HG02970 (cell line): Measurements from ENCODE around the gene PADI2.

Source experiments
- ATAC-seq: cut with Tn5 transposase; IDR thresholded peaks from one replicate; pipeline ENCODE4 v1.9.1; 2021; ENCODE audit warnings: mild to moderate bottlenecking, moderate library complexity, moderate number of reproducible peaks; ENCODE audit not compliant: unreplicated experiment, low FRiP score

PADI2 gene

GRCh38 chr1:17061486-17061885 lies 57.8 kb downstream of the PADI2 start:
- no peak for ATAC-seq

DNA sequence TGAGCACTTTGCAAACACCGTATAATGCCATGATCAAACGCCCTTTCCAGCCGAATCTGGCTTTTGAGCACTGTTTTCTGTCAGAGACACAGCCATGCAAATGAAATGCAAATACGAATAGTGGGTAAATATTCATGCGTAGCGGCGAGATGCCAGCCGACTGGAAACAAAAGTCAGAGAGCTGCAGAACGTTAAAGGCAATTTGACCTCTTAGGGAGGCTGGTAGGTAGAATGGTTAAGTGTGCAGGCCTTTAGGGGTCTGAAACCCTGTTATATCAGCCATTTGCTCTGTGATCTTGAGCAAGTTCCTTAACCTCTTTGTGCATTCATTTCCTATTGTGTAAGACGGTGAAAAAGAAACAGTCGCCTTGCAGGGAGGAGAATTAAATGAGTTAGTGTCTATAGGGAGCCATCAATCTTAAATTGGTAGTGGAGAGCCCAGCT lies 58.9 kb downstream of the PADI2 start:
- no peak for ATAC-seq

GRCh38 chr1:17059391-17060305 lies 59.6 kb downstream of the PADI2 start:
- no peak for ATAC-seq

- ATAC-seq: no peak
Measured at GRCh38 chr1:17056551-17056950, 62.7 kb downstream of the PADI2 start.

DNA sequence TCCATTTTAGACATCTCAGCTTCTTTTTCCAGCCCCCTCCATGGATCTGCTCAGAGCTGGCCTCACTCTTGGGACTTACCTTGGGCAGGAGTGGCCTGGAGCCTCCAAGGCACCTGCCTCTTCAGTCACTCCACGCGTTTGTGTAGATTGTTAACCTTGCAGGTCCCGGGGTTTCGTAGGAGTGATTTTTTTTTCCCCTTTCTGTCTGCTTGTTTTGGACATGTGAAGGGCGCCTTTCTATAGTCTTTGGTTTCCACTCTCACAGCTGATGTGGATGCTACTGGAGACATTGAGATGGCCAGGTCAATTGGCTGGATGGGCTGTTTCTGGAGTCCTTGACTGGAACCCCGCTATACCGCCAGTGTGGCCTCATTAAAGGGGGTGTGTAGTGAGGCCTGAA lies 63.5 kb downstream of the PADI2 start:
- ATAC-seq: no peak

- ATAC-seq: peak; percentile 96
Measured at GRCh38 chr1:17053685-17054410, 65.4 kb downstream of the PADI2 start, which contains the start of gene SDHB. TSS of gene SDHB (minus strand) at chr1:17054032. CDS start at chr1:17054019, 13 bp downstream.

DNA sequence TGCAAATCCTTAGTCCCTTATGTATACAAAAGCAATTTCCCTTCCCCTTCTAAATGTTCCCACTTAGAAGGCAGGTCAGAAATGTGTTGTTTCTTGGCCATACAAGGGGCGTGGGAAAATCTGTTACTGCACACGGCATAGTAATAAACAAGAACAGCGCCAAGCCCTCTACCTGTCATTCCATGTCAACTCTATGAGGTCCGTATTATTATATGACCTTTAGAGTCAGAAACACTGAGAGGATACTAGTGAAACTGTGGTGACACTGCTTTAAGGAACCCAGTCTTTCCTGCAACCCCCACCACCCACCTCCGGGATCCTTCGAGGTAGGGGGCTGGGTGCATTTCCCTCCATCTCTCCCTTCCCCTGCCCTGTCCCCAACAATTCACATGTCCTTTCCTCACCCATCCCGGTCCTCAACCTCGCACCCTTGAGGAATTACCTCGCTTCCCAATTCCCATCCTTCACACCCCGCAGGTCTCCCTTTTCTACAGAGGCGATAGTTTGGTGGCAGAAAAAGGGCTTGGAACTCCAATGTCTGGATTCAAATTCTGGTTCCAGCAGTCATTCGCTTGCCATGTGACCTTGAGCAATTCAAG lies 66.1 kb downstream of the PADI2 start:
- no peak for ATAC-seq

DNA sequence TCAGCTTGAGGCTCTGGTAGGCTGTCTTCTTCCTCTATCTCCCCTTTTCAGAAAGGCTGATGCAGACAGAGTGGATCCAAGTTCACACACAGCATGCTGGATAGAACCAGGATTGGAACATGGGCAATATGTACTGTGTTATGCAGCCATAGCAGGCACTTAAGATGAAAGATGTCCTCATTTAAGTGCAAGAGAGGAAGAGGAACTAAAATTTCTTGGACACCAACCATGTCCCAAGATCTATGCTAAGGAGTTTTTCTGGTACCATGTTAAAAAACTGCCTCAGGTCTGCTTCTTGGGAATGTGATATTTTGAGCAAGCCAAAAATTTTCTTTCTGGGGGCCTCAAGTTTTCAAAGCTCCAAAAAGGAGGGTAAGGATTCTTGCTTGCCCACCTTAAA lies 66.6 kb downstream of the PADI2 start:
- ATAC-seq: no peak

DNA sequence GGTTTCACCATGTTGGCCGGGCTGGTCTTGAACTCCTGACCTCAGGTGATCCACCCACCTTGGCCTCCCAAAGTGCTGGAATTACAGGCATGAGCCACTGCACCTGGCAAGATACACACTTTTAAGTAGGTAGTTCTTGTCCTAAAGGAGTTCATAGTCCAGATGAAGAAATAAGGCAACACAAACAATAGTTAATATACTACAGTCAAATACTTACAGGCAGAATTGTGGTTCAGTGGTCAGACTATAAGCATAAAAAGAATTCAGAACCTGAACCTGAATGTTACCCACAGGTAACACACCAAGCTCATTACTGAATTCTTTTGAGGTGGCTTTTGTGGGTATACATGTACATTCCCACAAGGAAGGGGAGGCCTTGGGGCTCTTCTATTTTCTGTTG lies 67.2 kb downstream of the PADI2 start:
- no peak for ATAC-seq

GRCh38 chr1:17047924-17048323 lies 71.3 kb downstream of the PADI2 start:
- no peak for ATAC-seq

DNA sequence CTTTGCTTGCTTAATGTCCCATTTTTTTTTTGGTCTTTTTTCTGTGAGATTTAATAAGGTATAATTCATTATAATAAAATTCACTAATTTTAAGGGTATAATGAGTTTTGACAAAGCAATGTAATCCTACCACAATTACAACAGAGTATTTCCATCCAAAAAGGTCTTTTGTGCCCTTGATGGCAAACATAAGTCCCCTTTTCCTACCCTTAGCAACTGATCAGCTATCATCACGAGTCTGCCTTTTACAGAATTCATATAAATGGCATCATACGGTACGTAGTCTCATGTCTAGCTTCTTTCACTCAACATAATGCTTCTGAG lies 73.0 kb downstream of the PADI2 start:
- ATAC-seq: no peak

GRCh38 chr1:17045634-17046333 lies 73.5 kb downstream of the PADI2 start:
- no peak for ATAC-seq

GRCh38 chr1:17045150-17045549 lies 74.1 kb downstream of the PADI2 start:
- ATAC-seq: no peak

- no peak for ATAC-seq
Measured at GRCh38 chr1:17043676-17044075, 75.6 kb downstream of the PADI2 start.

GRCh38 chr1:17040135-17040534 lies 79.1 kb downstream of the PADI2 start:
- ATAC-seq: no peak

- ATAC-seq: no peak
Measured at GRCh38 chr1:17039522-17039921, 79.7 kb downstream of the PADI2 start.

- ATAC-seq: no peak
Measured at GRCh38 chr1:17033481-17033880, 85.8 kb downstream of the PADI2 start.

DNA sequence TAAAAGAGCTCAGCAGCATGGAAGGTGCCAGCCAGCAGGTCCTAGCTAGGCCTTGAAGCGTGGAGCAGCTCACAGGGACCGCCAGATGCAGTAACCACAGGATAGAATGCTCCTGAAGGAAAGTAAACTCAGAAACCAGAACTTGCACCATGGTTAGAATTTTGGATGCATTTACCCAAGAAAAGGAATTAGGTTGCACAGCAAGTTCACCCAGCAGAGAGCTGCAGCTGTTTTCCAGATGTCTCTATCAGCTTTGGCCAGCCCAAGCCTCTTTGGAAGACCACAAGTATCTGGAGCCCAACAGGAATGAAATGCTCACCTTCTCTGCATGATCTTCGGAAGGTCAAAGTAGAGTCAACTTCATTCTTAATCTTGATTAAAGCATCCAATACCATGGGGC lies 86.5 kb downstream of the PADI2 start:
- no peak for ATAC-seq

- no peak for ATAC-seq
Measured at GRCh38 chr1:17031436-17031835, 87.8 kb downstream of the PADI2 start.

- no peak for ATAC-seq
Measured at GRCh38 chr1:17030206-17030605, 89.0 kb downstream of the PADI2 start.
